K562 (cell line): ENCODE results near the gene CD72. TPM values are rescaled to one million over a fixed set of nuclear protein-coding genes. Genes with fewer than 3 reads are reported as not detected.

Experiments used
- BCLAF1 ChIP-seq, 2 experiments: fragments of 450-650 bp in 1 of 2; IDR thresholded peaks; 2 replicates each; pipeline ENCODE4 v1.6.1; 2011 to 2017; ENCODE audit warnings: low read depth in 2 of 2, antibody characterized with exemption in 1 of 2, borderline replicate concordance in 1 of 2, low read length in 1 of 2, mild to moderate bottlenecking in 1 of 2, mixed read lengths in 1 of 2; ENCODE audit not compliant: control insufficient read depth in 1 of 2
- CBFA2T2 ChIP-seq: fragments of 450-650 bp; conservative IDR thresholded peaks from 2 replicates; pipeline ENCODE4 v1.6.1; 2017; ENCODE audit warnings: mild to moderate bottlenecking
- CBFB ChIP-seq: sonication (generic); formaldehyde crosslinking; IDR thresholded peaks from 2 replicates; pipeline ENCODE4 v1.4.0; 2020; ENCODE audit warnings: mild to moderate bottlenecking, missing genetic modification reagents
- CREM ChIP-seq: IDR thresholded peaks from 2 replicates; pipeline ENCODE4 v1.6.1; 2014; ENCODE audit warnings: antibody characterized with exemption, low read depth
- E4F1 ChIP-seq: fragments of 250-450 bp; sonication (Bioruptor Pico); IDR thresholded peaks from 2 replicates; pipeline ENCODE4 v1.5.0; 2021; ENCODE audit warnings: mild to moderate bottlenecking, borderline replicate concordance
- FOXP1 ChIP-seq: sonication (generic); formaldehyde crosslinking; IDR thresholded peaks from 2 replicates; pipeline ENCODE4 v1.8.0; 2022; ENCODE audit warnings: mild to moderate bottlenecking, missing genetic modification reagents
- HNRNPLL ChIP-seq: fragments of 200-400 bp; formaldehyde crosslinking; IDR thresholded peaks from 2 replicates; pipeline ENCODE4 v1.6.1; 2017; ENCODE audit warnings: low read length, low read depth, mild to moderate bottlenecking; ENCODE audit not compliant: poor library complexity, severe bottlenecking
- POLR2B ChIP-seq: fragments of 450-650 bp; IDR thresholded peaks from 2 replicates; pipeline ENCODE4 v1.6.1; 2018; ENCODE audit warnings: low read depth; ENCODE audit not compliant: partially characterized antibody
- RAD21 ChIP-seq, 2 experiments: fragments of 250-450 bp in 1 of 2; fragments of 450-650 bp in 1 of 2; sonication (Bioruptor Pico) in 1 of 2; formaldehyde crosslinking in 1 of 2; IDR thresholded peaks in 1 of 2; conservative IDR thresholded peaks in 1 of 2; 2 replicates each; pipeline versions ENCODE4 v1.4.0 to v1.8.0; 2020 to 2022; ENCODE audit warnings: mild to moderate bottlenecking in 2 of 2, moderate library complexity in 1 of 2
- THRAP3 ChIP-seq: fragments of 450-650 bp; IDR thresholded peaks from 2 replicates; pipeline ENCODE4 v1.6.1; 2016; ENCODE audit warnings: mild to moderate bottlenecking, inconsistent platforms, borderline replicate concordance
- U2AF2 ChIP-seq: fragments of 200-400 bp; formaldehyde crosslinking; optimal IDR thresholded peaks from 2 replicates; pipeline ENCODE3; 2017; ENCODE audit warnings: low read depth, mild to moderate bottlenecking, low read length
- ZBTB2 ChIP-seq: fragments of 450-650 bp; IDR thresholded peaks from 2 replicates; pipeline ENCODE4 v1.6.1; 2016; ENCODE audit warnings: antibody characterized with exemption
- ZNF274 ChIP-seq: IDR thresholded peaks from 2 replicates; pipeline ENCODE4 v1.6.1; 2011; ENCODE audit warnings: low read depth, mild to moderate bottlenecking, low read length, moderate library complexity, borderline replicate concordance
- polyA plus RNA-seq, 8 experiments: library from polyadenylated mRNA; depleted of rRNA in 4 of 8; stranded (reverse) in 5 of 8; unstranded in 3 of 8; fragments of >200 nt; fragmentation: Nextera tagmentation in 2 of 8; fragmentation: Illumina TruSeq in 1 of 8; extraction: Ambion mirVana in 2 of 8; extraction: Trizol in 1 of 8; gene quantifications; 2 replicates each; pipeline versions ENCODE4 v1.2.1 to v1.2.3, GENCODE V29; 2011 to 2014; ENCODE audit warnings: inconsistent platforms in 1 of 8, missing spikeins in 1 of 8
- total RNA-seq, 7 experiments: library from RNA; depleted of rRNA in 6 of 7; stranded (reverse); fragments of >200 nt in 6 of 7; fragmentation: Illumina TruSeq in 2 of 7; extraction: Trizol in 2 of 7; gene quantifications; 2 replicates each; pipeline versions ENCODE4 v1.2.1 to v1.2.3, GENCODE V29; 2011 to 2021; ENCODE audit warnings: low replicate concordance in 1 of 7

CD72 gene
- total and polyA plus RNA-seq, 9 of the 15 experiments (the other 6 are each of a cell fraction or from before 2014, with no cell fraction given) = 0.11 to 0.78 (median 0.27) TPM; not detected in 1

GRCh38 chr9:35664531-35665470, 46.6 kb upstream of the CD72 start, which contains the start of gene ARHGEF39 (continued):
- TF ChIP-seq E4F1 = no peak
- TF ChIP-seq HNRNPLL = no peak
- no peak for TF ChIP-seq CBFA2T2
- no peak for TF ChIP-seq POLR2B
- no peak for TF ChIP-seq U2AF2
- peak in 1 of 2 experiments; percentile 38; a peak in 1 of 4 replicates for TF ChIP-seq RAD21 (CRISPR knock-in tag; conservative IDR thresholded peaks at IDR 0.05 in 1 of 2, IDR thresholded peaks at IDR 0.05 in 1 of 2)
- TF ChIP-seq FOXP1 = no peak
- TF ChIP-seq CREM = peak; percentile 17; the same call in 1 of the 2 replicates
- TF ChIP-seq ZNF274 = no peak
- no peak for TF ChIP-seq THRAP3
- no peak for TF ChIP-seq BCLAF1 (IDR thresholded peaks at IDR 0.05; ENCODE audit: borderline replicate concordance in 1 of 2, control insufficient read depth in 1 of 2, low read depth in 2 of 2, low read length in 1 of 2)
- TF ChIP-seq CBFB = no peak
- no peak; the same call in 1 of the 2 replicates for TF ChIP-seq ZBTB2
